Activated CD8-positive, alpha-beta memory T cell treated with anti-CD3 and anti-CD28 coated beads for 4 hours (primary cell): ENCODE data around the gene MSL2.
A peak's percentile ranks its signal among the peaks of the same experiment; 100 is the strongest.
"Not testable (repeated sequence)": the region's sequence is repeated elsewhere in the genome, so short reads cannot be mapped to it uniquely, and the experiment has no call there.

Experiments used
- DNase-seq, 2 donors: peaks; one replicate each; pipeline ENCODE4 v3.0.0-alpha.2; 2020; ENCODE audit warnings: low read depth in 2 of 2

MSL2 gene

GRCh38 chr3:136196064-136196400 lies at the start of gene MSL2:
Gene MSL2, minus strand, starts transcription at chr3:136196335. Its CDS starts 1,222 bp downstream, at chr3:136195113.
- no peak for DNase-seq

GRCh38 chr3:136245691-136246090 lies 49.6 kb upstream of the MSL2 start:
- DNase-seq, result no peak

GRCh38 chr3:136239094-136239493 lies 43.0 kb upstream of the MSL2 start:
- no peak for DNase-seq

- DNase-seq, result no peak
These were observed 42.0 kb upstream of the MSL2 start for GRCh38 chr3:136237961-136238649.

- no peak for DNase-seq
These were observed 41.0 kb upstream of the MSL2 start for GRCh38 chr3:136237103-136237502.

GRCh38 chr3:136236109-136236508 lies 40.0 kb upstream of the MSL2 start:
- DNase-seq, result no peak

GRCh38 chr3:136235545-136235944 lies 39.4 kb upstream of the MSL2 start:
- DNase-seq, result no peak

- no peak for DNase-seq
These were observed 36.3 kb upstream of the MSL2 start for GRCh38 chr3:136232413-136232812.

GRCh38 chr3:136222746-136223145 lies 26.6 kb upstream of the MSL2 start:
- not testable (repeated sequence) for DNase-seq

GRCh38 chr3:136211547-136211946 lies 15.4 kb upstream of the MSL2 start:
- DNase-seq, result no peak

- no peak for DNase-seq
These were observed 13.8 kb upstream of the MSL2 start for GRCh38 chr3:136209921-136210320.

GRCh38 chr3:136207489-136208115 lies 11.5 kb upstream of the MSL2 start:
- no peak for DNase-seq

GRCh38 chr3:136199219-136199618 lies 3.1 kb upstream of the MSL2 start:
- not testable (repeated sequence) for DNase-seq

- DNase-seq, result not testable (repeated sequence)
These were observed 2.4 kb upstream of the MSL2 start for GRCh38 chr3:136198462-136199078.

GRCh38 chr3:136197159-136197793 lies 1.1 kb upstream of the MSL2 start:
- no peak for DNase-seq

- DNase-seq, result peak; percentile 99 to 100
These were observed 445 bp upstream of the MSL2 start for GRCh38 chr3:136196401-136197158.

- peak; percentile 47 to 53 for DNase-seq
These were observed 674 bp downstream of the MSL2 start for GRCh38 chr3:136195258-136196063.

GRCh38 chr3:136194409-136195257 lies 1.5 kb downstream of the MSL2 start:
- DNase-seq, result peak; percentile 54 to 67

- no peak for DNase-seq
These were observed 2.7 kb downstream of the MSL2 start for GRCh38 chr3:136193278-136194054.
